ENCODE results near the gene PASK.

Gene PASK

GRCh38 chr2:241063587-241063986 is 85.7 kb downstream of the PASK start:
- H3K4me3 ChIP-seq (ENCODE audit: low read depth, low read length) = no peak overlapping the region
- no peak for DNase-seq (ENCODE audit: low read depth)
- no peak for TF ChIP-seq CTCF (IDR thresholded peaks at IDR 0.05; ENCODE audit: low read depth, low read length, missing control alignments)
- in situ Hi-C loops (cut with HindIII; ENCODE audit: low sequenced_read_pairs) = no loop called here

GRCh38 chr2:241063093-241063551 is 86.2 kb downstream of the PASK start:
- TF ChIP-seq CTCF (IDR thresholded peaks at IDR 0.05; ENCODE audit: low read depth, low read length, missing control alignments) = no peak
- H3K4me3 ChIP-seq (ENCODE audit: low read depth, low read length) = no peak overlapping the region
- in situ Hi-C loops (cut with HindIII; ENCODE audit: low sequenced_read_pairs) = no loop called here
- DNase-seq (ENCODE audit: low read depth) = no peak

- DNase-seq (ENCODE audit: low read depth) = no peak
- TF ChIP-seq CTCF (IDR thresholded peaks at IDR 0.05; ENCODE audit: low read depth, low read length, missing control alignments) = no peak
- in situ Hi-C loops (cut with HindIII; ENCODE audit: low sequenced_read_pairs) = no loop called here
- H3K4me3 ChIP-seq (ENCODE audit: low read depth, low read length) = no peak overlapping the region
These were observed 86.7 kb downstream of the PASK start for GRCh38 chr2:241062389-241063092.

- H3K4me3 ChIP-seq (ENCODE audit: low read depth, low read length) = no peak overlapping the region
- TF ChIP-seq CTCF (IDR thresholded peaks at IDR 0.05; ENCODE audit: low read depth, low read length, missing control alignments) = no peak
- peak; percentile 26 for DNase-seq (ENCODE audit: low read depth)
- in situ Hi-C loops (cut with HindIII; ENCODE audit: low sequenced_read_pairs) = no loop called here
These were observed 88.0 kb downstream of the PASK start for GRCh38 chr2:241061275-241061674.

Data from astrocyte of the cerebellum (primary cell).